Stomach (tissue), 19 donors: ENCODE measurements around the gene STAT5B. TPM values are rescaled to one million over a fixed set of nuclear protein-coding genes. Genes with fewer than 3 reads are reported as not detected.

Experiments used
- DNase-seq, 2 donors: peaks; one replicate each; pipeline versions ENCODE4 v3.0.0 to v3.0.0-alpha.2; 2013 to 2019
- H3K27ac ChIP-seq, 5 donors: fragments of 200-600 bp in 4 of 5; sonication (generic) in 4 of 5; one replicate each; pipeline ENCODE4 v1.5.1; 2013 to 2019; ENCODE audit warnings: mild to moderate bottlenecking in 1 of 5, moderate library complexity in 1 of 5
- H3K27me3 ChIP-seq, 3 donors: fragments of 200-600 bp; sonication (generic); one replicate each; pipeline ENCODE4 v1.5.1; 2017 to 2019; ENCODE audit warnings: mixed run types in 1 of 3
- H3K36me3 ChIP-seq, 4 donors: fragments of 200-600 bp; sonication (generic); 1 replicate in 3 of 4; 2 replicates in 1 of 4; pipeline ENCODE4 v1.5.1; 2016 to 2019
- H3K4me1 ChIP-seq, 4 donors: fragments of 200-600 bp; sonication (generic); one replicate each; pipeline ENCODE4 v1.5.1; 2016 to 2019
- H3K4me3 ChIP-seq, 4 donors: fragments of 200-600 bp; sonication (generic) in 3 of 4; one replicate each; pipeline ENCODE4 v1.5.1; 2016 to 2019; ENCODE audit warnings: mild to moderate bottlenecking in 1 of 4
- H3K9me3 ChIP-seq, 4 donors: fragments of 200-600 bp; sonication (generic); one replicate each; pipeline ENCODE4 v1.5.1; 2016 to 2019
- CTCF ChIP-seq, 7 experiments: fragments of 450-650 bp in 4 of 7; fragments of 200-600 bp in 3 of 7; sonication (generic) in 3 of 7; IDR thresholded peaks; one replicate each; pipeline ENCODE4 v1.5.1; 2016 to 2019; ENCODE audit warnings: antibody characterized with exemption in 7 of 7, control low read depth in 2 of 7, mild to moderate bottlenecking in 1 of 7
- EP300 ChIP-seq: sonication (generic); formaldehyde crosslinking; IDR thresholded peaks from one replicate; pipeline ENCODE4 v1.6.1; 2017; ENCODE audit warnings: antibody characterized with exemption
- POLR2A ChIP-seq, 4 donors: fragments of 450-650 bp; IDR thresholded peaks; one replicate each; pipeline ENCODE4 v1.6.1; 2016; ENCODE audit warnings: antibody characterized with exemption in 4 of 4, control low read depth in 2 of 4, mild to moderate bottlenecking in 1 of 4, moderate library complexity in 1 of 4
- POLR2AphosphoS5 ChIP-seq, 3 donors: sonication (generic); formaldehyde crosslinking; IDR thresholded peaks; one replicate each; pipeline ENCODE4 v1.6.1; 2016; ENCODE audit warnings: antibody characterized with exemption in 3 of 3
- WGBS, 5 donors: extraction: QIAGEN DNeasy Blood & Tissue Kit in 3 of 5; methylation state at CpG; one replicate each; pipeline versions ENCODE4 v1.1.5 to v1.1.7; 2013 to 2018; 5-methylcytosine and 5-hydroxymethylcytosine counted together
- intact Hi-C: fragments of 100-400 bp; cut with DNase I; formaldehyde crosslinking; loops from one replicate; pipeline ENCODE4 v1.15.1; 2023; ENCODE audit warnings: low total_unique reads
- long read RNA-seq, 10 donors: transcript quantifications; one replicate each; lab custom pipeline, GENCODE V29; 2026
- polyA plus RNA-seq, 3 donors: library from polyadenylated mRNA; stranded (reverse); fragments of 200-250 nt; gene quantifications; one replicate each; pipeline ENCODE4 v1.2.3, GENCODE V29; 2013
- total RNA-seq, 5 donors: library from RNA; depleted of rRNA; stranded (reverse); fragments of >200 nt; gene quantifications; one replicate each; pipeline versions ENCODE4 v1.1.0 to v1.2.3, GENCODE V29; 2014 to 2016
- donor health status: healthy with polysubstance abuse.
- donor health status: Bipolar disorder and iron deficiency.
- donor health status: healthy.

STAT5B gene
- 10 to 100 TPM; 51.4 to 86.2 (median 62.4) TPM for total RNA-seq
- 10 to 100 TPM; 18.9 to 24.1 (median 19.8) TPM for polyA plus RNA-seq
- long read RNA-seq, donor 1, full-length matches to known transcripts: 3 of 3 reads
- long read RNA-seq, donor 1, partial matches to known transcripts: 0 of 3 reads
- long read RNA-seq, donor 1, other reads (novel, unspliced or antisense): 0 of 3 reads
- long read RNA-seq, donor 2, full-length matches to known transcripts: 1 of 1 reads
- long read RNA-seq, donor 2, partial matches to known transcripts: 0 of 1 reads
- long read RNA-seq, donor 2, other reads (novel, unspliced or antisense): 0 of 1 reads
- long read RNA-seq, donor 3, full-length matches to known transcripts: 4 of 4 reads
- long read RNA-seq, donor 3, partial matches to known transcripts: 0 of 4 reads
- long read RNA-seq, donor 3, other reads (novel, unspliced or antisense): 0 of 4 reads
- long read RNA-seq, donor 4: 0 reads
- long read RNA-seq, donor 5, full-length matches to known transcripts: 6 of 14 reads
- long read RNA-seq, donor 5, partial matches to known transcripts: 8 of 14 reads
- long read RNA-seq, donor 5, other reads (novel, unspliced or antisense): 0 of 14 reads
- long read RNA-seq, donor 6, full-length matches to known transcripts: 13 of 13 reads
- long read RNA-seq, donor 6, partial matches to known transcripts: 0 of 13 reads
- long read RNA-seq, donor 6, other reads (novel, unspliced or antisense): 0 of 13 reads
- long read RNA-seq, donor 7, full-length matches to known transcripts: 13 of 13 reads
- long read RNA-seq, donor 7, partial matches to known transcripts: 0 of 13 reads
- long read RNA-seq, donor 7, other reads (novel, unspliced or antisense): 0 of 13 reads
- long read RNA-seq, donor 8, full-length matches to known transcripts: 3 of 3 reads
- long read RNA-seq, donor 8, partial matches to known transcripts: 0 of 3 reads
- long read RNA-seq, donor 8, other reads (novel, unspliced or antisense): 0 of 3 reads
- long read RNA-seq, donor 9, partial matches to known transcripts: 0 of 1 reads
- long read RNA-seq, donor 9, other reads (novel, unspliced or antisense): 0 of 1 reads
- long read RNA-seq, donor 10, partial matches to known transcripts: 0 of 1 reads
- long read RNA-seq, donor 10, other reads (novel, unspliced or antisense): 0 of 1 reads

DNA sequence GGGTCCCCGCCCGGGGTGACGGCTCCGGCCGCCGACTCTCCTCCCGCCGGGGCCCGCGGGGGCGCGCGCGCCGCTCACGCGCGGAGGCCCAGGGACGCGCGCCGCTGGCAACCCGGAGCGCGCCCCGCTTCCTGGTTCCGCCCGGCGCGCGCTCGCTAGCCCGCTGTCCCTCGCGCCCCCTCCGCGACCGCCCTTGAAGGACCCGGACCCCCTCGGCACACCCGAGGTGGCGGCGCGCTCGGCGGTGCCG lies at the start of gene STAT5B:
Gene STAT5B (minus strand): TSS at position 33 of the 250 bp plus-strand sequence. CDS start 44,264 bp downstream, outside the sequence.
- peak within 1 kb of the TSS; percentile 91 to 98 (median 93) for H3K27ac ChIP-seq
- no peak for TF ChIP-seq CTCF (IDR thresholded peaks at IDR 0.05)
- no peak for TF ChIP-seq EP300
- TF ChIP-seq POLR2AphosphoS5 (IDR thresholded peaks at IDR 0.05): no peak
- no peak for TF ChIP-seq POLR2A (IDR thresholded peaks at IDR 0.05)

DNA sequence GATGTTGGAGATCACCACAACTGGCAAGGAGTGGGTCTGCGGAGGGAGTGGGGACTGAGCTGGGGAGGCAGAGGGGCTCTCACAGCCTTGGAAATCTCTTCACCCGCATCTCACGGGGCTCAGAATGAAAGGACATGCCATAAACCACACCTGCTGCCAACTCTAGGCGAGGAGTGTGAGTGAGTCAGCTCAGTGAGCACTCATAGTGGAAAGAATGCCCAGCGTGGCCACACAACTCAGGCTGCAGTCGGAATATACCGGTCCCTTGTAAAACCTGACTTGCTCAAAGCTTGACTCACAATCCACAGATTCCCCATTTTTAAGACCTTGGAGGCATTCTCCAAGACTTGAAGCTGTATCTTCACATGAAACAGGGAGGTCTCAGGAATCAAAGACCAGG lies 48.8 kb upstream of the STAT5B start:
- peaks cover 14 to 58% (median 26%) of the 10 kb centered on the region in 4 donors for H3K4me1 ChIP-seq
- H3K27ac ChIP-seq: peak overlapping the region in 2 of 5 donors; percentile 30 to 72
- H3K27me3 ChIP-seq: no peaks in the 10 kb centered on the region
- intact Hi-C loops: loop anchor here (10.0 kb wide), 1 partner anchor 190 kb away; no protein-coding TSS in a partner anchor
- no peak overlapping the region for H3K4me3 ChIP-seq
- no peak for DNase-seq
- no peak for TF ChIP-seq EP300
- no peak for TF ChIP-seq POLR2A (IDR thresholded peaks at IDR 0.05)
- no peak for TF ChIP-seq POLR2AphosphoS5 (IDR thresholded peaks at IDR 0.05)
- TF ChIP-seq CTCF (IDR thresholded peaks at IDR 0.05): no peak
- no peaks in the 10 kb centered on the region for H3K9me3 ChIP-seq
- H3K36me3 ChIP-seq: peaks cover 36 to 100% (median 99%) of the 10 kb centered on the region in 4 donors
- WGBS, 5 donors: 72 to 90% (median 80%) methylated on average over 7 of the region's 7 CpGs

More for the DNA sequence above, at the start of gene STAT5B:
- H3K4me1 ChIP-seq: peaks cover 14 to 49% (median 35%) of the 10 kb centered on the region in 4 donors
- H3K9me3 ChIP-seq: no peaks in the 10 kb centered on the region
- peak within 1 kb of the TSS; percentile 90 to 98 (median 92) for H3K4me3 ChIP-seq
- intact Hi-C loops: no loop called here
- WGBS, 5 donors: 0 to 1% (median 1%) methylated on average over 22 to 47 of the region's 47 CpGs; no CpG with 5 or more reads in 1 of the 5 donors
- DNase-seq: peak; percentile 80 to 91
- no peaks in the 10 kb centered on the region for H3K36me3 ChIP-seq
- no peaks in the 10 kb centered on the region for H3K27me3 ChIP-seq

DNA sequence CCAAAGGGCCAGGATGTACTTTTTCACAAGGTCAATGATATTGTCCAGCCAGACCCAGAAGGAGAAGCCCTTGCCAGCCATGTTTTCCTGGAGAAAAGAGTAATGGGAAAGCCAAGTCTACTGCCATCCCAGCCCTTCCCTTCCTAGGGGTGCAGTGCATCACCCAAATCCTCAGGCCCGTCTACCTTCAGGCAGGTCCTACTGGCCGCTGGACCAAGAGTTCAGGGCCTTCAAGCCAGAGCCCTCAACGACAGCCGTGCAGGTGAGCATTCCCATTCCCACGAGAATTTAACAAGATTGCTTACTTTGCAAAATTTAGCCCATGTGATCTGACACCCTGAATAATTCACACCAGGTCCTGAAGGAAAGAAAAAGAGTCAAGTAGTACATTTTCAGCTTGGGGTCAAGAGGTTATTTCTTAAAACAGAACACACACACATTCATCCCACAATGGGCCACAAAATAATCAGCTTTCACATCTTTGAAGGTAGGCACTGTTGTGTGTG lies 47.1 kb upstream of the STAT5B start:
- H3K27me3 ChIP-seq: no peaks in the 10 kb centered on the region
- no peaks in the 10 kb centered on the region for H3K9me3 ChIP-seq
- no peak for DNase-seq
- H3K27ac ChIP-seq: peak overlapping the region in 3 of 5 donors; percentile 23 to 49 (median 46)
- H3K4me3 ChIP-seq: no peak overlapping the region
- WGBS, 5 donors: 71 to 93% (median 80%) methylated on average over 3 to 5 of the region's 5 CpGs
- intact Hi-C loops: loop anchor here (5.0 to 10.0 kb wide), 2 partner anchors 79 to 191 kb away; no protein-coding TSS in a partner anchor
- peaks cover 49 to 100% (median 99%) of the 10 kb centered on the region in 4 donors for H3K36me3 ChIP-seq
- TF ChIP-seq CTCF (IDR thresholded peaks at IDR 0.05) (no peak), POLR2A (IDR thresholded peaks at IDR 0.05) (no peak), POLR2AphosphoS5 (IDR thresholded peaks at IDR 0.05) (no peak), EP300 (no peak)
- H3K4me1 ChIP-seq: peaks cover 0 to 53% (median 12%) of the 10 kb centered on the region in 4 donors
